Brain microvascular endothelial cell (primary cell): ENCODE data around the gene SOX13.

ENCODE experiments used
- DNase-seq: peaks from one replicate; pipeline ENCODE4 v3.0.0-alpha.2; 2020
- H3K27ac ChIP-seq: fragments of 250-450 bp; sonication (Bioruptor Pico); 2 replicates; pipeline ENCODE4 v1.5.1; 2020; ENCODE audit warnings: mild to moderate bottlenecking, moderate library complexity
- H3K27me3 ChIP-seq: fragments of 250-450 bp; sonication (Bioruptor Pico); replicated peaks from 2 replicates; pipeline ENCODE4 v1.5.1; 2020; ENCODE audit warnings: mild to moderate bottlenecking
- H3K36me3 ChIP-seq: fragments of 250-450 bp; sonication (Bioruptor Pico); replicated peaks from 2 replicates; pipeline ENCODE4 v1.5.1; 2020; ENCODE audit warnings: mild to moderate bottlenecking
- H3K4me3 ChIP-seq: 2 replicates; pipeline ENCODE4 v1.5.1; 2011; ENCODE audit warnings: low read depth, mild to moderate bottlenecking, control low read depth, low read length, moderate library complexity
- in situ Hi-C: cut with HindIII; loops from 2 replicates; pipeline ENCODE4 v1.10.0; 2017; ENCODE audit warnings: low sequenced_read_pairs, low pct_ligation_motif_present
- TF ChIP-seq, protein P1 (sequence below): IDR thresholded peaks from 2 replicates; pipeline ENCODE4 v1.5.1; 2011; ENCODE audit warnings: low read depth, mild to moderate bottlenecking, moderate library complexity, low read length, control low read depth, inconsistent platforms; ENCODE audit errors: missing control alignments

The SOX13 gene

DNA sequence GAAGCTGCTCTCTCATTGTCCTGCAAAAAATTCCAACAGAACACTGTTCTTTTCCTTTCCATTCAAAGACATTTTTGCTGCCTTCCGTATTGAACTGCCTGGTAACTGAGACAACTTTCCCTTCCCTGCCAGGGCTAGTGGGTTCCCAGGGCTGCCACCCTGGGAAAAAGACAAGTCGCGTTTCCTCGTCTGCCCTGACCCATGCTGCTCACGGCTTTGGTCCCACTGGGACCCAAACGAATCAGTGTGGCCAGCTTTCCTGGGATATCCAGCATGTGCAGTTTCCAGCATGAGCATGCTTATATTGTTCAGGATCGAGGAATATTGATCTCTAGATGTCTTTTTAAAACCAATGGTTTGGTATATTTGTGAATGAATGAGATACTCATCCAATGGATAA, 18.2 kb downstream of the SOX13 start:
- Histone ChIP-seq H3K36me3 (no peaks in the 10 kb centered on the region), H3K27ac (no peak overlapping the region), H3K4me3 (no peak overlapping the region), H3K27me3 (no peaks in the 10 kb centered on the region)
- in situ Hi-C loops, result no loop called here
- no peak for DNase-seq
- TF ChIP-seq, protein P1, sequence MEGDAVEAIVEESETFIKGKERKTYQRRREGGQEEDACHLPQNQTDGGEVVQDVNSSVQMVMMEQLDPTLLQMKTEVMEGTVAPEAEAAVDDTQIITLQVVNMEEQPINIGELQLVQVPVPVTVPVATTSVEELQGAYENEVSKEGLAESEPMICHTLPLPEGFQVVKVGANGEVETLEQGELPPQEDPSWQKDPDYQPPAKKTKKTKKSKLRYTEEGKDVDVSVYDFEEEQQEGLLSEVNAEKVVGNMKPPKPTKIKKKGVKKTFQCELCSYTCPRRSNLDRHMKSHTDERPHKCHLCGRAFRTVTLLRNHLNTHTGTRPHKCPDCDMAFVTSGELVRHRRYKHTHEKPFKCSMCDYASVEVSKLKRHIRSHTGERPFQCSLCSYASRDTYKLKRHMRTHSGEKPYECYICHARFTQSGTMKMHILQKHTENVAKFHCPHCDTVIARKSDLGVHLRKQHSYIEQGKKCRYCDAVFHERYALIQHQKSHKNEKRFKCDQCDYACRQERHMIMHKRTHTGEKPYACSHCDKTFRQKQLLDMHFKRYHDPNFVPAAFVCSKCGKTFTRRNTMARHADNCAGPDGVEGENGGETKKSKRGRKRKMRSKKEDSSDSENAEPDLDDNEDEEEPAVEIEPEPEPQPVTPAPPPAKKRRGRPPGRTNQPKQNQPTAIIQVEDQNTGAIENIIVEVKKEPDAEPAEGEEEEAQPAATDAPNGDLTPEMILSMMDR, result no peak

- DNase-seq, result no peak
- no peak overlapping the region for H3K27ac ChIP-seq
- no peak overlapping the region for H3K4me3 ChIP-seq
- no peaks in the 10 kb centered on the region for H3K27me3 ChIP-seq
- TF ChIP-seq, protein P1, result no peak
- in situ Hi-C loops, result no loop called here
- no peaks in the 10 kb centered on the region for H3K36me3 ChIP-seq
These were observed 18.9 kb downstream of the SOX13 start for GRCh38 chr1:204091787-204092312.

GRCh38 chr1:204092632-204093420, 19.9 kb downstream of the SOX13 start:
- TF ChIP-seq, protein P1, result no peak
- H3K27me3 ChIP-seq, result no peaks in the 10 kb centered on the region
- H3K4me3 ChIP-seq, result no peak overlapping the region
- in situ Hi-C loops, result no loop called here
- no peak for DNase-seq
- no peak overlapping the region for H3K27ac ChIP-seq
- no peaks in the 10 kb centered on the region for H3K36me3 ChIP-seq

DNA sequence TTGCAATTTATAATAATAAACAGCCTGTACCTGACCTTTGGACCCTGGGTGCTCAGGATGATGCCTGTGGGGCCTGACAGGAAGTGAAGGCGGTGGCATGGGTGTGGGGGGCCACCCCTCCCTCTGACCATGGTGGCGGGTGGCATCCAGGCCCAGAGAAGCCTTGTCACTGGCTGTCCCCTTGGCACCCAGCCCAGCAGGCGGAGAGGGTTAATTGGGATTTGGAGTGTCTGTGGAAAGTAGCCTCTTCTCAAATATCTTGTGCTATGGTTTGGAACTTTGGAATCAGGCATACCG, 20.5 kb downstream of the SOX13 start:
- no peak for DNase-seq
- in situ Hi-C loops, result no loop called here
- H3K36me3 ChIP-seq, result no peaks in the 10 kb centered on the region
- no peak overlapping the region for H3K4me3 ChIP-seq
- H3K27ac ChIP-seq, result no peak overlapping the region
- no peaks in the 10 kb centered on the region for H3K27me3 ChIP-seq
- TF ChIP-seq, protein P1, result no peak

GRCh38 chr1:204093781-204094180, 20.9 kb downstream of the SOX13 start:
- TF ChIP-seq, protein P1, result no peak
- no peaks in the 10 kb centered on the region for H3K36me3 ChIP-seq
- no peak for DNase-seq
- in situ Hi-C loops, result no loop called here
- no peak overlapping the region for H3K27ac ChIP-seq
- H3K4me3 ChIP-seq, result no peak overlapping the region
- no peaks in the 10 kb centered on the region for H3K27me3 ChIP-seq

DNA sequence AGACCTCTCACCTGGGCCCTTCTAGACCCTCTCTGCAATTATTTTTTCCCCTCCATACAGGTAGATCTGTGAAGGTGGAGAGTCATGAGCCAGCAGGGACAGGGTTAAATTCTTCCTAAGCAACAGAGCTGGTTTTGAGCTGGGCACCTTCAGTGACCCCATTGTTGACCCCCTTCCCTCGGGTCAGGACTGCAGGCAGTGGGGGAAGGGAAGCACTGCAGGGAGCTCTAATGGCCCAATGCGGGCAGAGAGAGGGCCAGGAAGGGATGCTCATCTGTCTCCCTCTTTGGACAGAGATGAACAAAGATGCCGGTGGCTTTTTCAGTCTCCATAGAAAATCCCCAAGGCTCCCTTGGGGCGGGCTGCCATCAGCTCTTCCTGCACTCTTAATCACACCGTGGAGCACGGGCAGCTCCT, 21.4 kb downstream of the SOX13 start:
- no peaks in the 10 kb centered on the region for H3K36me3 ChIP-seq
- in situ Hi-C loops, result no loop called here
- no peak overlapping the region for H3K4me3 ChIP-seq
- H3K27ac ChIP-seq, result no peak overlapping the region
- DNase-seq, result no peak
- no peaks in the 10 kb centered on the region for H3K27me3 ChIP-seq
- TF ChIP-seq, protein P1, result no peak
